Spleen (tissue), 11 donors: ENCODE results near the gene CAMTA2. TPM values are rescaled to one million over a fixed set of nuclear protein-coding genes. Genes with fewer than 3 reads are reported as not detected.

Source experiments
- DNase-seq: peaks from one replicate; pipeline ENCODE4 v3.0.0-alpha.2; 2020
- H3K27ac ChIP-seq, 8 donors: fragments of 200-600 bp; sonication (generic) in 7 of 8; 1 replicate in 4 of 8; 2 replicates in 4 of 8; pipeline versions ENCODE4 v1.5.0 to v1.8.0; 2016 to 2021; ENCODE audit warnings: inconsistent platforms in 4 of 8, mild to moderate bottlenecking in 4 of 8, moderate library complexity in 1 of 8
- H3K27me3 ChIP-seq, 7 donors: fragments of 200-600 bp; sonication (generic) in 6 of 7; replicated peaks in 1 of 7; 1 replicate in 4 of 7; 2 replicates in 3 of 7; pipeline versions ENCODE4 v1.5.0 to v1.8.0; 2016 to 2021; ENCODE audit warnings: inconsistent platforms in 3 of 7, mild to moderate bottlenecking in 1 of 7
- H3K36me3 ChIP-seq, 6 donors: fragments of 200-600 bp; sonication (generic) in 5 of 6; 1 replicate in 4 of 6; 2 replicates in 2 of 6; pipeline versions ENCODE4 v1.5.0 to v1.8.0; 2016 to 2021; ENCODE audit warnings: inconsistent platforms in 2 of 6
- H3K4me1 ChIP-seq, 6 donors: fragments of 200-600 bp; sonication (generic) in 5 of 6; 1 replicate in 3 of 6; 2 replicates in 3 of 6; pipeline versions ENCODE4 v1.5.0 to v1.8.0; 2016 to 2021; ENCODE audit warnings: inconsistent platforms in 3 of 6
- H3K4me3 ChIP-seq, 8 donors: fragments of 200-600 bp; sonication (generic) in 7 of 8; 1 replicate in 4 of 8; 2 replicates in 4 of 8; pipeline versions ENCODE4 v1.5.0 to v1.8.0; 2016 to 2021; ENCODE audit warnings: inconsistent platforms in 4 of 8, mild to moderate bottlenecking in 4 of 8, moderate library complexity in 2 of 8
- H3K9me3 ChIP-seq, 8 donors: fragments of 200-600 bp; sonication (generic) in 7 of 8; 1 replicate in 4 of 8; 2 replicates in 4 of 8; pipeline versions ENCODE4 v1.5.0 to v1.8.0; 2016 to 2021; ENCODE audit warnings: inconsistent platforms in 4 of 8
- POLR2A ChIP-seq, 3 donors: fragments of 450-650 bp; IDR thresholded peaks; one replicate each; pipeline ENCODE4 v1.5.1; 2017; ENCODE audit warnings: antibody characterized with exemption in 3 of 3, mild to moderate bottlenecking in 1 of 3
- POLR2AphosphoS5 ChIP-seq, 3 donors: sonication (generic); formaldehyde crosslinking; IDR thresholded peaks; one replicate each; pipeline ENCODE4 v1.5.1; 2017; ENCODE audit warnings: antibody characterized with exemption in 3 of 3
- WGBS, 5 donors: extraction: QIAGEN DNeasy Blood & Tissue Kit in 3 of 5; methylation state at CpG; one replicate each; pipeline versions ENCODE4 v1.1.5 to v1.1.7; 2013 to 2018; 5-methylcytosine and 5-hydroxymethylcytosine counted together
- intact Hi-C: fragments of 100-400 bp; cut with DNase I; formaldehyde crosslinking; loops from one replicate; pipeline ENCODE4 v1.15.0; 2023; ENCODE audit warnings: low total_unique reads
- polyA plus RNA-seq, 3 donors: library from polyadenylated mRNA; stranded (reverse); fragments of 200-250 nt; gene quantifications; one replicate each; pipeline ENCODE4 v1.2.1, GENCODE V29; 2013
- total RNA-seq, 7 donors: library from RNA; depleted of rRNA in 3 of 7; stranded (reverse); fragments of >200 nt in 3 of 7; fragmentation: NEBNext Ultra II Directional in 4 of 7; extraction: Animal tissue kit (Norgen Biotek cat#: 25700) in 4 of 7; gene quantifications; one replicate each; pipeline versions ENCODE4 v1.1.0 to v1.2.1, GENCODE V29; 2016 to 2021
- TF ChIP-seq, protein P1 (sequence below), 11 experiments: fragments of 200-600 bp in 7 of 11; fragments of 450-650 bp in 4 of 11; sonication (generic) in 4 of 11; IDR thresholded peaks in 8 of 11; conservative IDR thresholded peaks in 3 of 11; 1 replicate in 7 of 11; 2 replicates in 4 of 11; pipeline versions ENCODE4 v1.4.0 to v1.8.0; 2016 to 2021; ENCODE audit warnings: antibody characterized with exemption in 11 of 11, inconsistent platforms in 4 of 11, mild to moderate bottlenecking in 1 of 11
- donor health status: healthy with polysubstance abuse.
- donor health status: DM: no; HTN: no; CAD: no; lungs with moderate emphysema.
- donor health status: DM: no; HTN: no; CAD: no.
- donor health status: Bipolar disorder and iron deficiency.
- donor health status: healthy.
- donor health status: DM: no; HTN: no; CAD: no.
- donor health status: DM: yes; HTN: yes; CAD: no.

Gene CAMTA2
- total and polyA plus RNA-seq, 10 donors: 21.3 to 79.8 (median 50.5) TPM

DNA sequence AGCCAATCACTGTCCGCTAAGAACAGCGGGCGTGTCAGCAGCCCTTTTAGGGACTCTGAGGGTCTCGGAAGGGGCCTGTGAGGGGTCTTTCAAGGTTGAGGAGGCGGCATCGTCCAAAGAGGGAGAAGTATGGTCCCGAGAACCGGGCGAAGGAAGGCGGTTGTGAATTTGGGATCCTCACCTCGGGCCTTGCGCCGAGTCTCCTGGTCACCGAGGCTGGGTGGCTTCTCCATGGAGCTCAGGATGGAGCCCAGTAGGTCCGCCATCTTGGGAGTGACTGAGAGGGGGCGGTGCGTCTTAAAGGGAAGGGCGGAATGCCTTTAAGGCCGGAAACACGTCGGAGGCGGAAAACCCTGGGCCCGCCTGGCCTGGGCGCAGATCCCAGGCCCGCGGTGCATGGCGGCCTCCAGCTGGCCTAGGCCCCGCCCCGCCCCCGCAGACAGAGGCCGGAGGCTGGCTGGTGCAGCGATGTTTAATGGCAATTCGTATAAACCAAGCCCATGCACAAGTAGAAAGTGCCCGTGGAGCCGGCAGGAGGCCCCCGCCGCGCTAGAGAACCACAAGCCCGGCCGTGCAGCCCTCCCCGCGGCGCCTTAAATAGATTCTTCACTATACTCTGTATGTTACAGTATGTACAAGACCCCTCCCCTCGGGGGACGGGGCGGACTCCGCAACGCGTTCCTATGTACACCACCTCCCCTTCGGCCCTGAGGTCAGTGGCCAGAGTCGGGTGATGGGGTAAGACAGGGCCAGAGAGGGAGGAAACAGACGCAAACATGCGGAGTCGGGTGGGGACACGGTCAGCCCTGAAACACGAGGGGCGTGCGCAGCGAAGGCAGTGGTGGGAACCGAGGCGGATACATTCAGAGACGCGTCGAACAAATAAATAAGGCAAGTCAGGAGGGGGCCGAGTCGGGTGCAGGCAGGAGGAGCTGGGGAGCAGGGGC lies 19.7 kb downstream of the CAMTA2 start, which contains the start of gene SPAG7:
SPAG7 (minus strand) TSS at position 279 of the 947 bp plus-strand sequence; CDS start at position 266, 13 bp downstream.
- peak; percentile 99 for DNase-seq
- Histone ChIP-seq H3K4me1 (peaks cover 15 to 79% (median 38%) of the 10 kb centered on the region in 6 donors), H3K27ac (peak within 1 kb of the TSS; percentile 93 to 95 (median 94)), H3K4me3 (peak within 1 kb of the TSS; percentile 72 to 90 (median 84)), H3K36me3 (peaks cover 0 to 64% (median 29%) of the 10 kb centered on the region in 6 donors), H3K27me3 (no peaks in the 10 kb centered on the region), H3K9me3 (no peaks in the 10 kb centered on the region)
- 0 to 1% (median 1%) methylated on average over 57 to 66 of the region's 66 CpGs for WGBS, 5 donors
- intact Hi-C loops: loop anchor here (2.0 kb wide), 1 partner anchor 27 kb away; the partner anchor contains the start of genes RNF167 and SLC25A11
- TF ChIP-seq POLR2A (IDR thresholded peaks at IDR 0.05): peak in 2 of 3 donors; percentile 5 to 66
- peak; percentile 93 to 98 (median 96) for TF ChIP-seq POLR2AphosphoS5 (IDR thresholded peaks at IDR 0.05)
- TF ChIP-seq, protein P1, sequence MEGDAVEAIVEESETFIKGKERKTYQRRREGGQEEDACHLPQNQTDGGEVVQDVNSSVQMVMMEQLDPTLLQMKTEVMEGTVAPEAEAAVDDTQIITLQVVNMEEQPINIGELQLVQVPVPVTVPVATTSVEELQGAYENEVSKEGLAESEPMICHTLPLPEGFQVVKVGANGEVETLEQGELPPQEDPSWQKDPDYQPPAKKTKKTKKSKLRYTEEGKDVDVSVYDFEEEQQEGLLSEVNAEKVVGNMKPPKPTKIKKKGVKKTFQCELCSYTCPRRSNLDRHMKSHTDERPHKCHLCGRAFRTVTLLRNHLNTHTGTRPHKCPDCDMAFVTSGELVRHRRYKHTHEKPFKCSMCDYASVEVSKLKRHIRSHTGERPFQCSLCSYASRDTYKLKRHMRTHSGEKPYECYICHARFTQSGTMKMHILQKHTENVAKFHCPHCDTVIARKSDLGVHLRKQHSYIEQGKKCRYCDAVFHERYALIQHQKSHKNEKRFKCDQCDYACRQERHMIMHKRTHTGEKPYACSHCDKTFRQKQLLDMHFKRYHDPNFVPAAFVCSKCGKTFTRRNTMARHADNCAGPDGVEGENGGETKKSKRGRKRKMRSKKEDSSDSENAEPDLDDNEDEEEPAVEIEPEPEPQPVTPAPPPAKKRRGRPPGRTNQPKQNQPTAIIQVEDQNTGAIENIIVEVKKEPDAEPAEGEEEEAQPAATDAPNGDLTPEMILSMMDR (IDR thresholded peaks at IDR 0.05 in 8 of 11, conservative IDR thresholded peaks at IDR 0.05 in 3 of 11): peak in 3 of 11 experiments; percentile 8 to 23 (median 12)

DNA sequence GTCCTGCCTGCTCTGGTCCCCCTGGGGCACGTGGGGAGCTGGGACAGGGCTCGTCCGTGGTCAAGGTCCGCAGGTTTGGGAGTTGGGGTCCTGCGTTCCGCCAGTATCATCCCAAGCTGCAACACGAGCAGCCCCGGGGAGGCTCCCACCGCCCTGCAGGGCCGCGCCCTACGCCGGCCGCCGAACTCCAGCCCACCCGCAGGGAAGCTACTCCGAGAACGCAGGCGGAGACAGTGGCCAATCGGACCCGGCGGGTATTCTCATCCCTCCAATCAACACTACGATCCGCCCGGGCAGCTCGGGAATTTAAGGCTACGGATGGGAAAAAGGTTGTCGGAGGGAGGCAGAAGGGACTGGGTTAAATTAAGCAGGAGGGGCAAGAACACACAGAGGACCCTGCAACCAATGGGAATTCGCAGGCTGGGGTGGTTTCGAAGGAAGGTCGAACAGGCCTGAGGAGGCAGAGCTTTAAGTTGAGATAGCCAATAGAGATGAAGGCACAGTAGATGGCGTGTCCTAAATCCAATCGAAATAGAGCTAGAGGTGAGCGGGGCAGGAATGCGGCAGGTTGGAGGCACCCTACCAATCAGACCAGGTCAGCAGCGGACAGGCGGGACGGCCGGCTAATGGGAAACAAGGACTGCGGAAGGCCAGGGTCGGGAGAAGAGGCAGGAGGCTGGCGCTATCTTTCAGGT lies 20.5 kb downstream of the CAMTA2 start:
- TF ChIP-seq POLR2A (IDR thresholded peaks at IDR 0.05) (no peak), POLR2AphosphoS5 (IDR thresholded peaks at IDR 0.05) (peak in 2 of 3 donors; percentile 34 to 72)
- TF ChIP-seq, protein P1 (IDR thresholded peaks at IDR 0.05 in 8 of 11, conservative IDR thresholded peaks at IDR 0.05 in 3 of 11): peak in 1 of 11 experiments; percentile 26
- intact Hi-C loops: loop anchor here (2.0 kb wide), 1 partner anchor 26 kb away; the partner anchor contains the start of genes RNF167 and SLC25A11
- Histone ChIP-seq H3K4me3 (peak overlapping the region; percentile 72 to 90 (median 84)), H3K27ac (peak overlapping the region; percentile 93 to 95 (median 94)), H3K36me3 (peaks cover 0 to 59% (median 21%) of the 10 kb centered on the region in 6 donors), H3K27me3 (no peaks in the 10 kb centered on the region), H3K9me3 (no peaks in the 10 kb centered on the region), H3K4me1 (peaks cover 15 to 71% (median 35%) of the 10 kb centered on the region in 6 donors)
- peak; percentile 98 for DNase-seq
- 0 to 1% (median 0%) methylated on average over 31 to 42 of the region's 42 CpGs for WGBS, 5 donors

DNA sequence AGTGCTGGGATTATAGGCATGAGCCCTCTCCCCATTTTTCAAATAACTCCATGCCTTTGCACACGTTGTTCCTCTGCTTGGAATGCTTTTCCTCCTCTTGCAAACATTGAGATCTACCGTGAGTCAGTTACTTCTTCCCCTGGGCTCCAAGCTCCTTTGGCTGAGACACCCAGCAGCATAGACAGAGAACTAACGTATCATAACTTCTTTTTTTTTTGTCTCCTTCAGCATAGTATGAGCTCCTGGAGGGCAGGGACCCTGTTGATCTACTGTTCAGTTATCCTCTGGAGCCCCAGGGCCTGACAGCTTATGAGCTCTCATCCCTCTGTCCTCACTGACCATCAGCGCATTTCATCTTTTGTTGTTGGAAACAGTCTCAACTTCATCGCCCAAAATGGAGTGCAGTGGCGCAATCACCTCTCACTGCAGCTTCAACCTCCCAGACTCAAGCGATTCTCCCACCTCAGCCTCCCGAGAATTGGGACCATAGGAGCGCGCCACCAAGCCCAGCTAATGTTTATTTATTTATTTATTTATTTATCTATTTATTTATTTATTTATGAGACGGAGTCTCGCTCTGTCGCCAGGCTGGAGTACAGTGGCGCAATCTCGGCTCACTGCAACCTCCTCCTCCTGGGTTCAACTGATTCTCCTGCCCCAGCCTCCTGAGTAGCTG lies 22.0 kb downstream of the CAMTA2 start:
- peak overlapping the region in 2 of 8 donors; percentile 75 to 87 for H3K4me3 ChIP-seq
- 92 to 97% (median 94%) methylated on average over 15 of the region's 15 CpGs for whole genome bisulfite sequencing, 5 donors

More for the DNA sequence above, 22.0 kb downstream of the CAMTA2 start:
- Histone ChIP-seq H3K27ac (peak overlapping the region in 6 of 8 donors; percentile 93 to 95 (median 94)), H3K4me1 (peaks cover 15 to 58% (median 35%) of the 10 kb centered on the region in 6 donors), H3K27me3 (no peaks in the 10 kb centered on the region), H3K9me3 (no peaks in the 10 kb centered on the region), H3K36me3 (peaks cover 0 to 57% (median 20%) of the 10 kb centered on the region in 6 donors)
- intact Hi-C loops: no loop called here
- TF ChIP-seq POLR2A (IDR thresholded peaks at IDR 0.05): no peak
- TF ChIP-seq POLR2AphosphoS5 (IDR thresholded peaks at IDR 0.05): no peak
- TF ChIP-seq, protein P1 (IDR thresholded peaks at IDR 0.05 in 8 of 11, conservative IDR thresholded peaks at IDR 0.05 in 3 of 11): no peak
- DNase-seq: no peak
